ENCODE data around the gene PTPN14.

DNA sequence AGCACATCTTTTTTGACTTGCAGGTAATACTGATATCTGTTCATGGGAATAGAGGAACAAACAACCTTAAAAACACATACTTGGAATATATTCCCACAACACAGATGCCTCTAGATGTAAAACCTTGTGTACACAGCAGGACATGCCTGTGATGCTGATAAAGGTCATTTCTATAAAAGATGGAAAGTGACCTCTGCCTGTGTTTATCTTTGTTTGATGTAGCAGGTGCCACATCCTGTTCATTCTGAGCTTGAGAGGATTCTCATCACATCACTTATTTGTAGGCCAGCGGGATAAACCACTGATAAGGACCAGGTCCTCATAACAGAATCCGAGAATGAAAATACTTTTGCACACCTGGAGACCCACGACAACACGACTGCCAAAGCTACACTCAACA is 136.7 kb downstream of the PTPN14 start:
- TF ChIP-seq, protein P1, sequence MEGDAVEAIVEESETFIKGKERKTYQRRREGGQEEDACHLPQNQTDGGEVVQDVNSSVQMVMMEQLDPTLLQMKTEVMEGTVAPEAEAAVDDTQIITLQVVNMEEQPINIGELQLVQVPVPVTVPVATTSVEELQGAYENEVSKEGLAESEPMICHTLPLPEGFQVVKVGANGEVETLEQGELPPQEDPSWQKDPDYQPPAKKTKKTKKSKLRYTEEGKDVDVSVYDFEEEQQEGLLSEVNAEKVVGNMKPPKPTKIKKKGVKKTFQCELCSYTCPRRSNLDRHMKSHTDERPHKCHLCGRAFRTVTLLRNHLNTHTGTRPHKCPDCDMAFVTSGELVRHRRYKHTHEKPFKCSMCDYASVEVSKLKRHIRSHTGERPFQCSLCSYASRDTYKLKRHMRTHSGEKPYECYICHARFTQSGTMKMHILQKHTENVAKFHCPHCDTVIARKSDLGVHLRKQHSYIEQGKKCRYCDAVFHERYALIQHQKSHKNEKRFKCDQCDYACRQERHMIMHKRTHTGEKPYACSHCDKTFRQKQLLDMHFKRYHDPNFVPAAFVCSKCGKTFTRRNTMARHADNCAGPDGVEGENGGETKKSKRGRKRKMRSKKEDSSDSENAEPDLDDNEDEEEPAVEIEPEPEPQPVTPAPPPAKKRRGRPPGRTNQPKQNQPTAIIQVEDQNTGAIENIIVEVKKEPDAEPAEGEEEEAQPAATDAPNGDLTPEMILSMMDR (conservative IDR thresholded peaks at IDR 0.05; ENCODE audit: low read depth in 2 of 2) = no peak
- no peak for TF ChIP-seq EZH2 (IDR thresholded peaks at IDR 0.05; ENCODE audit: low read depth, unreplicated experiment)
- TF ChIP-seq POLR2AphosphoS5 (IDR thresholded peaks at IDR 0.05; ENCODE audit: low read depth) = no peak
- TF ChIP-seq CREB1 (CRISPR knock-in tag; IDR thresholded peaks at IDR 0.05; ENCODE audit: low read depth) = no peak

Measured in GM23338 (cell line).